ENCODE measurements around the gene ARID5B.

DNA sequence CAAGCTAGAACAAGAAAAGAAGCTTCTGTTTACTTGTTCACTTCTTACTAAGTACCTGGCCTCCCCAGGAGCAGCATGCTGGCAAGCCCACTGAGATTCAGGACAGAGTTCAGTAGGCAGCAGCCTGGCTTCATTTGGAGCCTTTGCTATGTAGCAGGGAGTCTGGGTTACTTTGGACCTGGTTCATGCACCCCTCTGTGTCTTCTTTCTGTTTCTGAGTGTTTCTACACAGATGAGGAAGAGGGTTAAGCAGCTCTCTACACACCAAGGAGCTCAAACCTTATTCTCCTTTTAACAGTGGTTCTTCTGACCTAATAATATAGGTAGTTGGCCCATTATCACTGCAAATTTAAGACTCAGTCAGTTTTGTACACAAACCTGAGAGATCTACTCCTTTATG is 152.9 kb downstream of the ARID5B start:
- TF ChIP-seq, protein P1, sequence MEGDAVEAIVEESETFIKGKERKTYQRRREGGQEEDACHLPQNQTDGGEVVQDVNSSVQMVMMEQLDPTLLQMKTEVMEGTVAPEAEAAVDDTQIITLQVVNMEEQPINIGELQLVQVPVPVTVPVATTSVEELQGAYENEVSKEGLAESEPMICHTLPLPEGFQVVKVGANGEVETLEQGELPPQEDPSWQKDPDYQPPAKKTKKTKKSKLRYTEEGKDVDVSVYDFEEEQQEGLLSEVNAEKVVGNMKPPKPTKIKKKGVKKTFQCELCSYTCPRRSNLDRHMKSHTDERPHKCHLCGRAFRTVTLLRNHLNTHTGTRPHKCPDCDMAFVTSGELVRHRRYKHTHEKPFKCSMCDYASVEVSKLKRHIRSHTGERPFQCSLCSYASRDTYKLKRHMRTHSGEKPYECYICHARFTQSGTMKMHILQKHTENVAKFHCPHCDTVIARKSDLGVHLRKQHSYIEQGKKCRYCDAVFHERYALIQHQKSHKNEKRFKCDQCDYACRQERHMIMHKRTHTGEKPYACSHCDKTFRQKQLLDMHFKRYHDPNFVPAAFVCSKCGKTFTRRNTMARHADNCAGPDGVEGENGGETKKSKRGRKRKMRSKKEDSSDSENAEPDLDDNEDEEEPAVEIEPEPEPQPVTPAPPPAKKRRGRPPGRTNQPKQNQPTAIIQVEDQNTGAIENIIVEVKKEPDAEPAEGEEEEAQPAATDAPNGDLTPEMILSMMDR (IDR thresholded peaks at IDR 0.05): no peak
- no peak for TF ChIP-seq POLR2A (IDR thresholded peaks at IDR 0.05)
